ENCODE measurements around the gene PHPT1. TPM values are rescaled to one million over a fixed set of nuclear protein-coding genes. Genes with fewer than 3 reads are reported as not detected.

Gene PHPT1
- total and polyA plus RNA-seq, 11 donors = 225 to 717 (median 266) TPM

- WGBS, 4 donors = 0 to 2% (median 0%) methylated on average over 10 to 93 of the region's 93 CpGs
- peaks cover 13 to 45% (median 33%) of the 10 kb centered on the region in 12 donors for H3K4me1 ChIP-seq
Measured at GRCh38 chr9:136808075-136808805, 41.0 kb upstream of the PHPT1 start.

GRCh38 chr9:136808806-136809158 lies 40.4 kb upstream of the PHPT1 start:
- 7 to 11% (median 10%) methylated on average over 14 of the region's 14 CpGs for WGBS, 4 donors
- ATAC-seq (no peak), DNase-seq (no peak)
- TF ChIP-seq POLR2A (IDR thresholded peaks at IDR 0.05) (no peak), CTCF (IDR thresholded peaks at IDR 0.05) (no peak)
- H3K27me3 ChIP-seq = no peaks in the 10 kb centered on the region
- H3K4me3 ChIP-seq = peak overlapping the region; percentile 76 to 100 (median 94)
- intact Hi-C loops (cut with DNase I) = no loop called here
- H3K36me3 ChIP-seq = peaks cover 0 to 34% (median 20%) of the 10 kb centered on the region in 9 donors
- H3K4me1 ChIP-seq = peaks cover 13 to 45% (median 33%) of the 10 kb centered on the region in 12 donors
- no peaks in the 10 kb centered on the region for H3K9me3 ChIP-seq
- peak overlapping the region in 9 of 12 donors; percentile 58 to 96 (median 91) for H3K27ac ChIP-seq

More at GRCh38 chr9:136808075-136808805, 41.0 kb upstream of the PHPT1 start:
- Histone ChIP-seq H3K27me3 (no peaks in the 10 kb centered on the region), H3K36me3 (peaks cover 0 to 32% (median 17%) of the 10 kb centered on the region in 9 donors), H3K27ac (peak overlapping the region; percentile 64 to 96 (median 92)), H3K9me3 (no peaks in the 10 kb centered on the region), H3K4me3 (peak overlapping the region; percentile 76 to 100 (median 94))
- DNase-seq (peak in 2 of 5 donors; percentile 40 to 50), ATAC-seq (peak in 2 of 4 donors; percentile 16 to 20)
- TF ChIP-seq CTCF (IDR thresholded peaks at IDR 0.05) (no peak), POLR2A (IDR thresholded peaks at IDR 0.05) (no peak)
- intact Hi-C loops (cut with DNase I) = no loop called here

DNA sequence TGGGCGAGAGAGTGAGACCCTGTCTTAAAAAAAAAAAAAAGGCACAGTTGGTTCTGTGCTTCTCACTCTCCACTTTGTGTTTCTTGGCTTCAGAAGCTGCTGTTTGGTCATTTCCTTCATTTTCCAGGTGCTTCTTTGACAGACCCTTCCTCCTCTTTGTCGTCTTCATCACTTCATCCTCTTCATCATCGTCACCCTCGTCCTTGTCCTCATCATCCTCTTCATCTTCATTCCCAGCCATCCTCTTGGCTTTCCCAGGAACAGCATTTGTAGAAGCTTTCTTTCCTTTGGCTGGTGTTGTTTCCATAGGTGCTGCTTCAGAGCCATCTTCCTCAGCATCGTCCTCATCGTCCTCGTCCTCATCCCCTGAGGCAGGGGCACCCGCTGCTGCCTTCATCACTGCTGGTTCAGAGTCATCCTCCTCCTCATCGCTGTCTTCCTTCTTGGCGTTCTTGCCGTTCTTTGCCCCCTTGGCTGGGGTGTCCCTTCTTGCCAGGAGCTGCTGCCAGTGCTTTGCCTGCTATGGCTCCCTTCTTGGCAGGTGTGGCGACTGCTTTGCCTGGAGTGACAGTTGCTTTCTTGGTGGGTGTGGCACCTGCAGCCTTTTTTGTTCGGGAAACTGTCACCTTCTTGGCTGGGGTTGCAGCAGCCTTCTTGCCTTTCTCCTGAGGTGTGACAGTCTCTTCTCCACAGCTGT lies 34.3 kb upstream of the PHPT1 start:
- Histone ChIP-seq H3K27me3 (no peaks in the 10 kb centered on the region), H3K36me3 (peaks cover 0 to 46% (median 23%) of the 10 kb centered on the region in 9 donors), H3K4me3 (no peak overlapping the region), H3K27ac (no peak overlapping the region), H3K9me3 (no peaks in the 10 kb centered on the region), H3K4me1 (peaks cover 0 to 17% (median 11%) of the 10 kb centered on the region in 12 donors)
- ATAC-seq = no peak
- intact Hi-C loops (cut with DNase I) = loop anchor here in 1 of 10 donors (2.0 kb wide), 1 partner anchor 46 kb away; no protein-coding TSS in a partner anchor
- TF ChIP-seq POLR2A (IDR thresholded peaks at IDR 0.05) (no peak), CTCF (IDR thresholded peaks at IDR 0.05) (no peak)
- WGBS, 4 donors = 92 to 94% (median 94%) methylated on average over 13 of the region's 13 CpGs
- DNase-seq = no peak

DNA sequence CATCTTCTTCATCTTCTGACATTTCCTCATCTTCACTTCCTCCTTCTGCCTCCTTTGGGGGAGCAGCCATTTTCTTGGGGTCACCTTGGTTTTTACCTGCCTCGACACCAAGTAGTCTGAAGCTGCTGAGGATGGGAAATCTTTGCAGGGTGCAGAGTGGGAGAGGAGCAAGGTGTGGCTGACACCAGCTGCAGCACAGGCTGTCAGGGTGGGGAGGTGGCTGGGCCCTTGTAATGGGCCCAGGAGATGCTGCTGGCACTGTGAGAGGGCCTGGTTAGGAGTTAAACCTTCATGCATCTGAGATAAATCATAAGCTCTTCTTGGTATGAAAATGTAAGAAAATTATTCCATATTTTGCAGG lies 33.8 kb upstream of the PHPT1 start:
- Histone ChIP-seq H3K4me1 (peaks cover 0 to 12% (median 6%) of the 10 kb centered on the region in 12 donors), H3K4me3 (no peak overlapping the region), H3K27me3 (no peaks in the 10 kb centered on the region), H3K9me3 (no peaks in the 10 kb centered on the region), H3K36me3 (peaks cover 0 to 41% (median 23%) of the 10 kb centered on the region in 9 donors), H3K27ac (no peak overlapping the region)
- TF ChIP-seq CTCF (IDR thresholded peaks at IDR 0.05) = no peak
- TF ChIP-seq POLR2A (IDR thresholded peaks at IDR 0.05) = no peak
- ATAC-seq (no peak), DNase-seq (no peak)
- intact Hi-C loops (cut with DNase I) = loop anchor here in 1 of 10 donors (2.0 kb wide), 1 partner anchor 45 kb away; no protein-coding TSS in a partner anchor
- 0 to 64% (median 47%) methylated on average over 1 of the region's 1 CpG for WGBS, 4 donors
